Gastrocnemius medialis (tissue), 4 donors: ENCODE results near the gene HDHD5.

Experiments used
- CTCF ChIP-seq, 5 experiments: fragments of 450-650 bp in 3 of 5; fragments of 200-600 bp in 2 of 5; sonication (generic) in 2 of 5; IDR thresholded peaks in 4 of 5; conservative IDR thresholded peaks in 1 of 5; 1 replicate in 4 of 5; 2 replicates in 1 of 5; pipeline ENCODE4 v1.5.1; 2016 to 2019; ENCODE audit warnings: antibody characterized with exemption in 5 of 5, mild to moderate bottlenecking in 3 of 5, moderate library complexity in 3 of 5
- POLR2A ChIP-seq, 2 donors: fragments of 450-650 bp; IDR thresholded peaks; one replicate each; pipeline ENCODE4 v1.6.1; 2017; ENCODE audit warnings: antibody characterized with exemption in 2 of 2, mild to moderate bottlenecking in 2 of 2, moderate library complexity in 2 of 2

GRCh38 chr22:17201285-17201945 lies 42.3 kb upstream of the HDHD5 start:
- peak in 1 of 5 experiments; percentile 31 for TF ChIP-seq CTCF (IDR thresholded peaks at IDR 0.05 in 4 of 5, conservative IDR thresholded peaks at IDR 0.05 in 1 of 5)
- TF ChIP-seq POLR2A (IDR thresholded peaks at IDR 0.05) = no peak
